Vagina (tissue), 2 donors: Measurements from ENCODE around the gene SLC25A18.
"Not testable (repeated sequence)": the region's sequence is repeated elsewhere in the genome, so short reads cannot be mapped to it uniquely, and the experiment has no call there.

Experiments used
- POLR2A ChIP-seq, 2 donors: fragments of 450-650 bp; IDR thresholded peaks; one replicate each; pipeline ENCODE4 v1.6.1; 2017; ENCODE audit warnings: antibody characterized with exemption in 2 of 2, mild to moderate bottlenecking in 2 of 2, moderate library complexity in 2 of 2
- POLR2AphosphoS5 ChIP-seq, 2 donors: sonication (generic); formaldehyde crosslinking; IDR thresholded peaks; one replicate each; pipeline ENCODE4 v1.9.0; 2017; ENCODE audit warnings: antibody characterized with exemption in 2 of 2, mild to moderate bottlenecking in 2 of 2, low read depth in 1 of 2; ENCODE audit not compliant: insufficient read depth in 1 of 2
- TF ChIP-seq, protein P1 (sequence below), 3 experiments: fragments of 450-650 bp in 2 of 3; fragments of 200-600 bp in 1 of 3; sonication (generic) in 1 of 3; IDR thresholded peaks; one replicate each; pipeline ENCODE4 v1.5.1; 2017 to 2019; ENCODE audit warnings: antibody characterized with exemption in 3 of 3, mild to moderate bottlenecking in 2 of 3, moderate library complexity in 2 of 3

- TF ChIP-seq, protein P1, sequence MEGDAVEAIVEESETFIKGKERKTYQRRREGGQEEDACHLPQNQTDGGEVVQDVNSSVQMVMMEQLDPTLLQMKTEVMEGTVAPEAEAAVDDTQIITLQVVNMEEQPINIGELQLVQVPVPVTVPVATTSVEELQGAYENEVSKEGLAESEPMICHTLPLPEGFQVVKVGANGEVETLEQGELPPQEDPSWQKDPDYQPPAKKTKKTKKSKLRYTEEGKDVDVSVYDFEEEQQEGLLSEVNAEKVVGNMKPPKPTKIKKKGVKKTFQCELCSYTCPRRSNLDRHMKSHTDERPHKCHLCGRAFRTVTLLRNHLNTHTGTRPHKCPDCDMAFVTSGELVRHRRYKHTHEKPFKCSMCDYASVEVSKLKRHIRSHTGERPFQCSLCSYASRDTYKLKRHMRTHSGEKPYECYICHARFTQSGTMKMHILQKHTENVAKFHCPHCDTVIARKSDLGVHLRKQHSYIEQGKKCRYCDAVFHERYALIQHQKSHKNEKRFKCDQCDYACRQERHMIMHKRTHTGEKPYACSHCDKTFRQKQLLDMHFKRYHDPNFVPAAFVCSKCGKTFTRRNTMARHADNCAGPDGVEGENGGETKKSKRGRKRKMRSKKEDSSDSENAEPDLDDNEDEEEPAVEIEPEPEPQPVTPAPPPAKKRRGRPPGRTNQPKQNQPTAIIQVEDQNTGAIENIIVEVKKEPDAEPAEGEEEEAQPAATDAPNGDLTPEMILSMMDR (IDR thresholded peaks at IDR 0.05): not testable (repeated sequence)
- TF ChIP-seq POLR2AphosphoS5 (IDR thresholded peaks at IDR 0.05; ENCODE audit: insufficient read depth in 1 of 2, low read depth in 1 of 2); POLR2A (IDR thresholded peaks at IDR 0.05): not testable (repeated sequence)
Observed at GRCh38 chr22:17566016-17566687, 2.9 kb downstream of the SLC25A18 start.
